DND-41 (cell line): ENCODE results near the gene LMO7.
"Not testable (repeated sequence)": the region's sequence is repeated elsewhere in the genome, so short reads cannot be mapped to it uniquely, and the experiment has no call there.

Experiments
- EZH2 ChIP-seq: IDR thresholded peaks from 3 replicates; pipeline ENCODE4 v1.6.1; 2012; ENCODE audit warnings: borderline replicate concordance, low read depth, mild to moderate bottlenecking, moderate library complexity, low read length, inconsistent platforms; ENCODE audit not compliant: severe bottlenecking
- TF ChIP-seq, protein P1 (sequence below): IDR thresholded peaks from 2 replicates; pipeline ENCODE4 v1.5.1; 2012; ENCODE audit warnings: borderline replicate concordance, low read length, moderate library complexity, mild to moderate bottlenecking; ENCODE audit not compliant: poor library complexity, severe bottlenecking; ENCODE audit errors: extremely low read depth

DNA sequence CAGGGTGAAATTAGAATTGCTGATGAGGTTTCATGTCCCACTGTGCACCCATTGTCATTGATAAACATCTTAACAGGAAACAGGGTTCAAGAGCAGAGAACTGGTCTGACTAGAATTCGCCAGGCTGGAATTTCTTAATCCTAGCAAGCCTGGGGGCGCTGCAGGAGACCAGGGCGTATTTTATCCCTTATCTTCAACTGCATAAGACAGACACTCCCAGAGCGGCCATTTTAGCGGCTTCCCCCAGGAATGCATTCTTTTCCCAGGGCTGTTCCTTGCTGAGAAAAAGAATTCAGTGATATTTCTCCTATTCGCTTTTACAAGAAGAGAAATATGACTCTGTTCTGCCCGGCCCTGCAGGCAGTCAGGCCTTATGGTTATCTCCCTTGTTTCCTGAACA, 63.6 kb downstream of the LMO7 start:
- TF ChIP-seq, protein P1, sequence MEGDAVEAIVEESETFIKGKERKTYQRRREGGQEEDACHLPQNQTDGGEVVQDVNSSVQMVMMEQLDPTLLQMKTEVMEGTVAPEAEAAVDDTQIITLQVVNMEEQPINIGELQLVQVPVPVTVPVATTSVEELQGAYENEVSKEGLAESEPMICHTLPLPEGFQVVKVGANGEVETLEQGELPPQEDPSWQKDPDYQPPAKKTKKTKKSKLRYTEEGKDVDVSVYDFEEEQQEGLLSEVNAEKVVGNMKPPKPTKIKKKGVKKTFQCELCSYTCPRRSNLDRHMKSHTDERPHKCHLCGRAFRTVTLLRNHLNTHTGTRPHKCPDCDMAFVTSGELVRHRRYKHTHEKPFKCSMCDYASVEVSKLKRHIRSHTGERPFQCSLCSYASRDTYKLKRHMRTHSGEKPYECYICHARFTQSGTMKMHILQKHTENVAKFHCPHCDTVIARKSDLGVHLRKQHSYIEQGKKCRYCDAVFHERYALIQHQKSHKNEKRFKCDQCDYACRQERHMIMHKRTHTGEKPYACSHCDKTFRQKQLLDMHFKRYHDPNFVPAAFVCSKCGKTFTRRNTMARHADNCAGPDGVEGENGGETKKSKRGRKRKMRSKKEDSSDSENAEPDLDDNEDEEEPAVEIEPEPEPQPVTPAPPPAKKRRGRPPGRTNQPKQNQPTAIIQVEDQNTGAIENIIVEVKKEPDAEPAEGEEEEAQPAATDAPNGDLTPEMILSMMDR: not testable (repeated sequence)
- TF ChIP-seq EZH2: not testable (repeated sequence)
